ENCODE measurements around the gene CRY1. TPM values are rescaled to one million over a fixed set of nuclear protein-coding genes. Genes with fewer than 3 reads are reported as not detected.
A peak's percentile ranks its signal among the peaks of the same experiment; 100 is the strongest.

Gene CRY1
- total and polyA plus RNA-seq, 9 of the 15 experiments (the other 6 are each of a cell fraction or from before 2014, with no cell fraction given) = 8.7 to 33.3 (median 25.2) TPM

DNA sequence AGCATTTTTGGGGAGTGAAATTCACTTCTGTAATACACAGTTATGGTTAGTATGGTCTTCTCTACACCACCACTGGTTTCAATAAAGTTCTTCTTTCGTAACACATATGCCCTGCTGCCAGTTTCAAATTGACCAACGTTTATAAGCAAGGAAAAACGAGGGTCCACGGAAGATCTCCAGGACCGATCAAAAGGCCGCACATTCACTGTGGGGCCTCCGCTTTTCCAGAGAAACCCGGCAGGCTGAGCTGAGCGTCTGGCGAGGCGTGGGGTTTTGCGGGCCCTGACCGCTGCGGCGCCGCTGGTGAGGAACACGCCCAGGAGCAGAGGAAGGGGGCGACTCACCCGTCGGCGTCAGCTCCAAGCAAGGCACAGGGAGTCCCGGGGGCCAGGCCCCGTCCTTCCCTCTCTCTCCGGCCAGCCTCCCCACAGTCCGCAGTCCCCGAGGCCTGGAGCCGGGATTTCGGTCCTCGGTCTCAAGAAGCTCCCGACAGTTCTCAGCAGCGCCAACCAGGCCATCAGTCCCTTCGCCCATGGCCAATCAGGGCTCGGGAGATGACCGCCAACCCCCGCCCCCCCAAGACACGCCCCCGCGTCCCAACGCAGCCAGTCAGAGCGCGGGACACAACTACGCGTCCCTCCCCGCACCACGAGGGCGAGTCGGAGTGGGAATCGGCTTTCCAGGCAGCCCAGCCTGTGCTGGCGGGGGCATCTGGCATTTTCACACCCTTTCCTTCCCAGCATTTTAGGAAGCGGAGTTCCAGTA, 106.5 kb downstream of the CRY1 start, which contains the start of gene MTERF2 (continued):
- TF ChIP-seq ZFP91 (CRISPR knock-in tag; IDR thresholded peaks at IDR 0.05) (peak; percentile 65; the same call in 1 of the 2 replicates), CREM (IDR thresholded peaks at IDR 0.05; ENCODE audit: low read depth) (peak; percentile 82), TAF1 (IDR thresholded peaks at IDR 0.05; ENCODE audit: control insufficient read depth, extremely low read depth, insufficient read depth, low read length, severe bottlenecking) (peak; percentile 54), ZNF134 (CRISPR knock-in tag; conservative IDR thresholded peaks at IDR 0.05) (no peak), TEAD1 (CRISPR knock-in tag; IDR thresholded peaks at IDR 0.05) (peak in 1 of 2 experiments; percentile 77; a peak in 1 of 4 replicates), NFYB (IDR thresholded peaks at IDR 0.05; ENCODE audit: extremely low read depth, insufficient read length) (peak; percentile 17), CXXC5 (CRISPR knock-in tag; IDR thresholded peaks at IDR 0.05) (peak; percentile 76), MXD1 (CRISPR knock-in tag; IDR thresholded peaks at IDR 0.05; ENCODE audit: borderline replicate concordance, poor library complexity, severe bottlenecking) (no peak), IRF2 (CRISPR knock-in tag; IDR thresholded peaks at IDR 0.05) (no peak), ESRRA (IDR thresholded peaks at IDR 0.05; ENCODE audit: borderline replicate concordance, low read depth) (peak; percentile 37; the same call in 1 of the 2 replicates), SUPT5H (IDR thresholded peaks at IDR 0.05) (peak; percentile 80), ATF1 (CRISPR knock-in tag; IDR thresholded peaks at IDR 0.05) (no peak), ATF1 (tag; IDR thresholded peaks at IDR 0.05) (peak; percentile 54; the same call in 1 of the 2 replicates), CSDE1 (IDR thresholded peaks at IDR 0.05) (no peak), SP1 (CRISPR knock-in tag; IDR thresholded peaks at IDR 0.05) (peak; percentile 74), RBM39 (optimal IDR thresholded peaks at IDR 0.05; ENCODE audit: low read depth, low read length) (no peak), ZFPM2 (CRISPR knock-in tag; IDR thresholded peaks at IDR 0.05) (no peak), POLR2B (IDR thresholded peaks at IDR 0.05; ENCODE audit: low read depth, partially characterized antibody) (peak; percentile 61), YY1 (IDR thresholded peaks at IDR 0.05; ENCODE audit: borderline replicate concordance in 1 of 3, control insufficient read depth in 1 of 3, extremely low read depth in 1 of 3, insufficient read depth in 3 of 3, insufficient read length in 1 of 3, insufficient replicate concordance in 2 of 3, low read depth in 1 of 3, low read length in 2 of 3) (peak in 2 of 3 experiments; percentile 13 to 52), XRCC3 (IDR thresholded peaks at IDR 0.05) (no peak), FOXJ2 (tag; IDR thresholded peaks at IDR 0.05) (no peak), ZBTB1 (CRISPR knock-in tag; IDR thresholded peaks at IDR 0.05; ENCODE audit: borderline replicate concordance, low read depth) (peak; percentile 63; the same call in 1 of the 2 replicates), THRA (IDR thresholded peaks at IDR 0.05) (no peak), POLR2G (IDR thresholded peaks at IDR 0.05; ENCODE audit: low read depth, low read length) (peak; percentile 91), MAFG (tag; conservative IDR thresholded peaks at IDR 0.05) (no peak), L3MBTL2 (IDR thresholded peaks at IDR 0.05) (peak; percentile 95)

All from K562 (cell line).